ENCODE data around the gene BTBD9.

DNA sequence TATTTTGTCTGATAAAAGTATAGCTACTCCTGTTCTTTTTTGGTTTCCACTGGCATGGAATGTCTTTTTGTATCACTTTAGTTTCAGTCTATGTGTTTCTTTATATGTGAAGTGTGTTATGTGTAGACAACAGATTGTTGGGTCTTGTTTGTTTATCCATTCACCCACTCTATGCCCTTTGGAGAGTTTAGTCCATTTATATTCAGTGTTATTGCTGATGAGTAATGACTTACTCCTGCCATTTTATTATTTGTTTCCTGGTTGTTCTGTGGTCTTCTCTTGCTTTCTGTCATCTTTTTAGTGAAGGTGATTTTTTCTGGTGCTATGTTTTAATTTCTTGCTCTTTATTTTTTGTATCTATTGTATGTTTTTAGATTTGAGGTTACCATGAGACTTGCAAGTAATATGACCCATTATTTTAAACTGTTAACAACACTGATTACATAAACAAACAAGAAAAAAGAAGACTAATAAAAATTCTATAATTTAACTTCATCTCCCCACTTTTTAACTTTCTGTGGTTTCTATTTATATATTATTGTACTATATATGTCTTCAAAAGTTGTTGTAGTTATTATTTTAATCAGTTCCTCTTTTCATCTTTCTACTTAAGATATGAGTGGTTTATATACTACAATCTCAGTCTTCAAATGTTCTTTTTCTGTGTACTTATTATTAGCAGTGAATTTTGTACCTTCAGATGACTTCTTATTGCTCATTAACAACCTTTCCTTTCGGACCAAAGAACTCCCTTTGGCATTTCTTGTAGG lies 323.4 kb downstream of the BTBD9 start:
- TF ChIP-seq, protein P1, sequence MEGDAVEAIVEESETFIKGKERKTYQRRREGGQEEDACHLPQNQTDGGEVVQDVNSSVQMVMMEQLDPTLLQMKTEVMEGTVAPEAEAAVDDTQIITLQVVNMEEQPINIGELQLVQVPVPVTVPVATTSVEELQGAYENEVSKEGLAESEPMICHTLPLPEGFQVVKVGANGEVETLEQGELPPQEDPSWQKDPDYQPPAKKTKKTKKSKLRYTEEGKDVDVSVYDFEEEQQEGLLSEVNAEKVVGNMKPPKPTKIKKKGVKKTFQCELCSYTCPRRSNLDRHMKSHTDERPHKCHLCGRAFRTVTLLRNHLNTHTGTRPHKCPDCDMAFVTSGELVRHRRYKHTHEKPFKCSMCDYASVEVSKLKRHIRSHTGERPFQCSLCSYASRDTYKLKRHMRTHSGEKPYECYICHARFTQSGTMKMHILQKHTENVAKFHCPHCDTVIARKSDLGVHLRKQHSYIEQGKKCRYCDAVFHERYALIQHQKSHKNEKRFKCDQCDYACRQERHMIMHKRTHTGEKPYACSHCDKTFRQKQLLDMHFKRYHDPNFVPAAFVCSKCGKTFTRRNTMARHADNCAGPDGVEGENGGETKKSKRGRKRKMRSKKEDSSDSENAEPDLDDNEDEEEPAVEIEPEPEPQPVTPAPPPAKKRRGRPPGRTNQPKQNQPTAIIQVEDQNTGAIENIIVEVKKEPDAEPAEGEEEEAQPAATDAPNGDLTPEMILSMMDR (conservative IDR thresholded peaks at IDR 0.05; ENCODE audit: low read depth, low read length): no peak
- TF ChIP-seq EZH2 (IDR thresholded peaks at IDR 0.05; ENCODE audit: low read length, unreplicated experiment): no peak

Data from PC-3 (cell line).